Transverse colon (tissue), 4 donors: ENCODE measurements around the gene ACP4. TPM values are rescaled to one million over a fixed set of nuclear protein-coding genes. Genes with fewer than 3 reads are reported as not detected.
"Not testable (repeated sequence)": the region's sequence is repeated elsewhere in the genome, so short reads cannot be mapped to it uniquely, and the experiment has no call there.

Source experiments
- DNase-seq: peaks from one replicate; pipeline ENCODE4 v3.0.0-alpha.2; 2019
- H3K27ac ChIP-seq, 4 donors: fragments of 200-600 bp; sonication (generic); 2 replicates each; pipeline ENCODE4 v1.5.1; 2016 to 2018; ENCODE audit warnings: inconsistent platforms in 4 of 4
- H3K27me3 ChIP-seq: fragments of 200-600 bp; sonication (generic); 2 replicates; pipeline ENCODE4 v1.5.1; 2017; ENCODE audit warnings: inconsistent platforms
- H3K36me3 ChIP-seq, 4 donors: fragments of 200-600 bp; sonication (generic); 2 replicates each; pipeline ENCODE4 v1.5.1; 2017 to 2019; ENCODE audit warnings: inconsistent platforms in 4 of 4
- H3K4me1 ChIP-seq, 4 donors: fragments of 200-600 bp; sonication (generic); 2 replicates each; pipeline ENCODE4 v1.5.1; 2017 to 2020; ENCODE audit warnings: inconsistent platforms in 4 of 4
- H3K4me3 ChIP-seq, 4 donors: fragments of 200-600 bp; sonication (generic); 1 replicate in 1 of 4; 2 replicates in 3 of 4; pipeline versions ENCODE4 v1.5.1 to v1.6.1; 2017 to 2019; ENCODE audit warnings: inconsistent platforms in 4 of 4
- H3K9me3 ChIP-seq, 2 donors: fragments of 200-600 bp; sonication (generic); 2 replicates each; pipeline ENCODE4 v1.5.1; 2017 to 2019; ENCODE audit warnings: inconsistent platforms in 2 of 2
- EP300 ChIP-seq: sonication (generic); formaldehyde crosslinking; IDR thresholded peaks from one replicate; pipeline ENCODE4 v1.6.1; 2017; ENCODE audit warnings: antibody characterized with exemption, low read depth
- POLR2A ChIP-seq: fragments of 450-650 bp; IDR thresholded peaks from one replicate; pipeline ENCODE4 v1.6.1; 2016; ENCODE audit warnings: antibody characterized with exemption, mild to moderate bottlenecking, moderate library complexity
- POLR2AphosphoS5 ChIP-seq, 3 donors: sonication (generic); formaldehyde crosslinking; IDR thresholded peaks; one replicate each; pipeline ENCODE4 v1.6.1; 2016; ENCODE audit warnings: antibody characterized with exemption in 3 of 3
- WGBS, 2 donors: methylation state at CpG; one replicate each; pipeline ENCODE4 v1.1.5; 2018; ENCODE audit warnings: low coverage in 1 of 2; 5-methylcytosine and 5-hydroxymethylcytosine counted together
- in situ Hi-C, 4 donors: fragments of 200-750 bp; cut with MboI; loops; one replicate each; pipeline versions ENCODE4 v1.15.0 to v1.15.1; 2017; ENCODE audit warnings: low sequenced_read_pairs in 3 of 4, low pct_ligation_motif_present in 1 of 4, low pct_unique_long_range_greater_than_20kb in 1 of 4
- intact Hi-C: fragments of 100-400 bp; cut with DNase I; formaldehyde crosslinking; loops from one replicate; pipeline ENCODE4 v1.15.1; 2023; ENCODE audit warnings: low total_unique reads
- total RNA-seq, 4 donors: library from RNA; depleted of rRNA; stranded (reverse); fragments of >200 nt; gene quantifications; one replicate each; pipeline ENCODE4 v1.1.0, GENCODE V29; 2016
- TF ChIP-seq, protein P1 (sequence below), 5 experiments: fragments of 200-600 bp in 3 of 5; fragments of 450-650 bp in 2 of 5; sonication (generic) in 3 of 5; IDR thresholded peaks; 1 replicate in 2 of 5; 2 replicates in 3 of 5; pipeline ENCODE4 v1.5.1; 2016 to 2017; ENCODE audit warnings: antibody characterized with exemption in 5 of 5, inconsistent platforms in 3 of 5, mild to moderate bottlenecking in 2 of 5, moderate library complexity in 1 of 5

ACP4 gene
- total RNA-seq, 4 donors from 2014 or later: not detected

DNA sequence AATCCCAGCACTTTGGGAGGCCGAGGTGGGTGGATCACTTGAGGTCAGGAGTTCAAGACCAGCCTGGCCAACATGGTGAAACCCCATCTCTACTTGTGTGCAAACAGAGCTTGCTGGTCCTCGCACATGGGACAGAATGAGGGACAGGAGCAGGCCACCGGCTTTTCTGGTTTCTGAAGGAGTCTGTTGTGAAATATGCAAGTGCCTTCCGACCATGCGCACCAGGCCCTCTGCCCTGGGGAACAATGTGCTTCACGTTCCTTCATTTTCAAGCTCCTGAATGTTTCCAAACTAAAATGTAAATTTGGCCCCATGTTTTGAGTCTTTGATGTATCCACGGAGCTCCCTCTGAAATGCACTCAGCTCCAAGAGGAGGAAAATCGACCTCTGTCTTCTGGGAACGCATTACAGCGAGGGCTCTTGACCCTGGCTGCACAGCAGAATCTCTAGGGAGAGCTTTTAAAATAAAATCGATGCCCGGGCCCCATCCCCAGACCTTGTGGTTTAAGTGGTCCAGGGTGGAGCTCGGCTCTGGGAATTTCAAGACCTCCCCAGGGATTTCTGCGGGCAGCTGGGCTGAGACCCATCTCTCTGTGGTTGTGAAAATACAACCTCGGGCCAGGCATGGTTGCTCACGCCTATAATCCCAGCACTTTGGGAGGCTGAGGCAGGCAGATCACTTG, 9.3 kb upstream of the ACP4 start:
- peaks cover 0 to 6% (median 2%) of the 10 kb centered on the region in 4 donors for H3K4me1 ChIP-seq
- TF ChIP-seq EP300 (no peak), POLR2A (no peak), POLR2AphosphoS5 (IDR thresholded peaks at IDR 0.05) (no peak)
- TF ChIP-seq, protein P1, sequence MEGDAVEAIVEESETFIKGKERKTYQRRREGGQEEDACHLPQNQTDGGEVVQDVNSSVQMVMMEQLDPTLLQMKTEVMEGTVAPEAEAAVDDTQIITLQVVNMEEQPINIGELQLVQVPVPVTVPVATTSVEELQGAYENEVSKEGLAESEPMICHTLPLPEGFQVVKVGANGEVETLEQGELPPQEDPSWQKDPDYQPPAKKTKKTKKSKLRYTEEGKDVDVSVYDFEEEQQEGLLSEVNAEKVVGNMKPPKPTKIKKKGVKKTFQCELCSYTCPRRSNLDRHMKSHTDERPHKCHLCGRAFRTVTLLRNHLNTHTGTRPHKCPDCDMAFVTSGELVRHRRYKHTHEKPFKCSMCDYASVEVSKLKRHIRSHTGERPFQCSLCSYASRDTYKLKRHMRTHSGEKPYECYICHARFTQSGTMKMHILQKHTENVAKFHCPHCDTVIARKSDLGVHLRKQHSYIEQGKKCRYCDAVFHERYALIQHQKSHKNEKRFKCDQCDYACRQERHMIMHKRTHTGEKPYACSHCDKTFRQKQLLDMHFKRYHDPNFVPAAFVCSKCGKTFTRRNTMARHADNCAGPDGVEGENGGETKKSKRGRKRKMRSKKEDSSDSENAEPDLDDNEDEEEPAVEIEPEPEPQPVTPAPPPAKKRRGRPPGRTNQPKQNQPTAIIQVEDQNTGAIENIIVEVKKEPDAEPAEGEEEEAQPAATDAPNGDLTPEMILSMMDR (IDR thresholded peaks at IDR 0.05): no peak
- no peak overlapping the region for H3K4me3 ChIP-seq
- peaks cover 73% of the 10 kb centered on the region for H3K27me3 ChIP-seq
- no peak overlapping the region for H3K27ac ChIP-seq
- 60 to 74% methylated on average over 6 to 16 of the region's 16 CpGs for WGBS, 2 donors
- no peak for DNase-seq
- H3K9me3 ChIP-seq: no peaks in the 10 kb centered on the region
- no peaks in the 10 kb centered on the region for H3K36me3 ChIP-seq
- in situ Hi-C loops (loop anchor here (10.0 to 25.0 kb wide), 3 partner anchors 236 to 426 kb away; no protein-coding TSS in a partner anchor), intact Hi-C loops (loop anchor here (5.0 kb wide), 1 partner anchor 414 kb away; the partner anchor contains the start of gene NAPSA)

DNA sequence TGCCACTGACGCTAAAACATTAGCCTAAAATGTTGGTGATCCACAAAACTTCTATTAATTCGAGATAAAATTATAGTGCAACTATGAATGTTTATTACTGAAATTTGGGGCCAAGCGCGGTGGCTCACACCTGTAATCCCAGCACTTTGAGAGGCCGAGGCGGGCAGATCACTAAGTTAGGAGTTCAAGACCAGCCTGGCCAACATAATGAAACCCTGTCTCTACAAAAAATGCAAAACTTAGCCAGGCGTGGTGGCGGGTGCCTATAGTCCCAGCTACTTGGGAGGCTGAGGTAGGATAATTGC, 6.4 kb upstream of the ACP4 start:
- not testable (repeated sequence) for H3K9me3 ChIP-seq, DNase-seq, H3K4me1 ChIP-seq, H3K36me3 ChIP-seq, H3K4me3 ChIP-seq, H3K27ac ChIP-seq
- H3K27me3 ChIP-seq: peaks cover 44% of the 10 kb centered on the region
- WGBS, 2 donors: 39% methylated on average over 8 of the region's 8 CpGs; no CpG with 5 or more reads in 1 of the 2 donors
- intact Hi-C loops: loop anchor here (5.0 kb wide), 1 partner anchor 416 kb away; the partner anchor contains the start of gene NAPSA
- in situ Hi-C loops: loop anchor here (10.0 to 25.0 kb wide), 3 partner anchors 239 to 429 kb away; no protein-coding TSS in a partner anchor

DNA sequence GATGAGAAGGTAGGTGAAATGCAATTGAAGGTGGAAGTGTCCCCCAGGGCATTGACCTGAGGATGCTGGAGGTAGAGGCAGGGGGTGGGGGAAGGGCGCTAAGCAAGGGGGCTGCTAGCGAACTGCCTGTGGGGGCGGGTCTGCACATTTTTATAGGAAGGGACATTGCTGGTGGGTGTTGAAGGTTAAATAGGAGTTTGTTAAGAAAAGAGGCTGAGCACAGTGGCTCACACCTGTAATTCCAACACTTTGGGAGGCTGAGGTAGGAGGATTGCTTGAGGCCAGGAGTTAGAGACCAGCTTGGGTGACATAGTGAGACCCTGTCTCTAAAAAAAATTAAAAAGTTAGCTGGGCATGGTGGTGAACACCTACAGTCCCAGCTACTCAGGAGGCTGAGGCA, 5.5 kb upstream of the ACP4 start:
- Histone ChIP-seq H3K27ac (no peak overlapping the region), H3K9me3 (no peaks in the 10 kb centered on the region), H3K4me3 (no peak overlapping the region), H3K36me3 (no peaks in the 10 kb centered on the region), H3K27me3 (peaks cover 35% of the 10 kb centered on the region), H3K4me1 (peaks cover 0 to 6% (median 2%) of the 10 kb centered on the region in 4 donors)
- DNase-seq: no peak
- intact Hi-C loops (loop anchor here (5.0 kb wide), 1 partner anchor 417 kb away; the partner anchor contains the start of gene NAPSA), in situ Hi-C loops (loop anchor here (10.0 to 25.0 kb wide), 3 partner anchors 240 to 430 kb away; no protein-coding TSS in a partner anchor)
- WGBS, 2 donors: 89 to 100% methylated on average over 1 to 3 of the region's 3 CpGs
- no peak for TF ChIP-seq EP300
- no peak for TF ChIP-seq POLR2AphosphoS5 (IDR thresholded peaks at IDR 0.05)
- TF ChIP-seq, protein P1 (IDR thresholded peaks at IDR 0.05): no peak
- no peak for TF ChIP-seq POLR2A

DNA sequence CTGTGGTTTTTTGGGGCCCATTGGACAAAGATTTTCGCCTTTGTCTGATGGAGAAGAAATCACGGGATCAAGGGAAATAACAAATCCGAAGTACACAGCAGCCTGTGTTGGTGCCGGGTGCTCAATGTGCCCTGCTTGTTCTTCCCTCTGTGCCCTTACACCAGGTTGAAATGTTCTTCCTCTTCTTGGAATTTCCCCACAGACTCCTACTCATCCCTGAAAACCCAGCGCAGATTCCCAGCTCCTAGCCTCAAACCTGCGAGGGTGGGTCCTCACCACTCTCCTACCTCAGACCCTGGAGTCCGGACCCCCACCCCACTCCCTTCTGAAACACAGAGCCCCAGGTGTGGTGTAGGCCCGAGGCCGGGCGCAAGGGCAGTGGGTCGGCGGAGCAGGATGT, 4.9 kb upstream of the ACP4 start:
- H3K27ac ChIP-seq: no peak overlapping the region
- intact Hi-C loops (no loop called here), in situ Hi-C loops (loop anchor here (10.0 to 25.0 kb wide), 3 partner anchors 241 to 431 kb away; no protein-coding TSS in a partner anchor)
- 47 to 87% methylated on average over 3 to 11 of the region's 12 CpGs for WGBS, 2 donors
- H3K36me3 ChIP-seq: no peaks in the 10 kb centered on the region
- peaks cover 29% of the 10 kb centered on the region for H3K27me3 ChIP-seq
- no peak overlapping the region for H3K4me3 ChIP-seq
- H3K9me3 ChIP-seq: no peaks in the 10 kb centered on the region
- DNase-seq: no peak
- TF ChIP-seq POLR2A: no peak
- TF ChIP-seq, protein P1 (IDR thresholded peaks at IDR 0.05): no peak
- H3K4me1 ChIP-seq: peaks cover 0 to 6% (median 2%) of the 10 kb centered on the region in 4 donors
